ENCODE results near the gene EIF4A3.

Gene EIF4A3

GRCh38 chr17:80142929-80143328 lies 4.0 kb downstream of the EIF4A3 start:
- no peak for DNase-seq (ENCODE audit: low read depth)
- H3K4me3 ChIP-seq (ENCODE audit: control insufficient read depth, low read depth, low read length), result no peak overlapping the region
- TF ChIP-seq CTCF (IDR thresholded peaks at IDR 0.05; ENCODE audit: control insufficient read depth, insufficient read depth, low read depth, low read length, missing control alignments), result no peak

DNA sequence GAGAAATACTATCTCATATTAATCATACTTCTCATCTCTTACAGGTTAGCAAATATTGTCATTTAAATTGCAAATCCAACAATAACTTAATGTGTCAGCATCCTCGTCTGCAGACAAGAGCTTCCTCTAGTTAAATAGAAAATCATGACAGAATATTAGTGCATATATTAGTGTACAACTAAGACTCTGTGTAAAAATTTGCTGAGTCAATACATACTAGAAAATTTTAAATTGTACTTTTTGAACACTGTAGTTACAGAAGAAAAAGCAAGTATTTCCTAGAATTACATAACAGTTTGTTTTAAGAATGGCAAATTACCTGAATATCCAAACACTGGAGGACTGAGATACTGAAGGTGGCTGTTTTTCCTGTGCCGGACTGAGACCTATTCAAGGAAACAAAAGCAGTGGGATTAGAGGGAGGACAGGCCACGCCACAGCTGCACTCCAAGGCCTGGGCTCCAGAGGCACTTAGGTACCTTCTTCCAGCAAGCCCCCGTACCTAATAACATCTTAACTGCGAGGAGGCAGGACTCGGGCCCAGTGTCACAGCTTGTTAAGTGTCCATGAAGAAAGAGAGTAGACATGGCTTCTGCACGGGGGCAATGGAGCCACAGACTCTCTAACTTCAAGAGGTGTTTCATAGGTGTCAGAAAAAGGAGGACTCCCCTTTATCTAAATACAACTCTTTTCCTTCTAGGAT lies 5.3 kb downstream of the EIF4A3 start:
- no peak for DNase-seq (ENCODE audit: low read depth)
- no peak for TF ChIP-seq CTCF (IDR thresholded peaks at IDR 0.05; ENCODE audit: control insufficient read depth, insufficient read depth, low read depth, low read length, missing control alignments)
- H3K4me3 ChIP-seq (ENCODE audit: control insufficient read depth, low read depth, low read length), result no peak overlapping the region

GRCh38 chr17:80138856-80139426 lies 8.0 kb downstream of the EIF4A3 start:
- DNase-seq (ENCODE audit: low read depth), result no peak
- no peak for TF ChIP-seq CTCF (IDR thresholded peaks at IDR 0.05; ENCODE audit: control insufficient read depth, insufficient read depth, low read depth, low read length, missing control alignments)
- H3K4me3 ChIP-seq (ENCODE audit: control insufficient read depth, low read depth, low read length), result no peak overlapping the region

GRCh38 chr17:80137131-80137530 lies 9.8 kb downstream of the EIF4A3 start:
- no peak overlapping the region for H3K4me3 ChIP-seq (ENCODE audit: control insufficient read depth, low read depth, low read length)
- DNase-seq (ENCODE audit: low read depth), result no peak
- TF ChIP-seq CTCF (IDR thresholded peaks at IDR 0.05; ENCODE audit: control insufficient read depth, insufficient read depth, low read depth, low read length, missing control alignments), result no peak

GRCh38 chr17:80133626-80133970 lies 13.3 kb downstream of the EIF4A3 start:
- H3K4me3 ChIP-seq (ENCODE audit: control insufficient read depth, low read depth, low read length), result no peak overlapping the region
- no peak for TF ChIP-seq CTCF (IDR thresholded peaks at IDR 0.05; ENCODE audit: control insufficient read depth, insufficient read depth, low read depth, low read length, missing control alignments)
- DNase-seq (ENCODE audit: low read depth), result no peak

DNA sequence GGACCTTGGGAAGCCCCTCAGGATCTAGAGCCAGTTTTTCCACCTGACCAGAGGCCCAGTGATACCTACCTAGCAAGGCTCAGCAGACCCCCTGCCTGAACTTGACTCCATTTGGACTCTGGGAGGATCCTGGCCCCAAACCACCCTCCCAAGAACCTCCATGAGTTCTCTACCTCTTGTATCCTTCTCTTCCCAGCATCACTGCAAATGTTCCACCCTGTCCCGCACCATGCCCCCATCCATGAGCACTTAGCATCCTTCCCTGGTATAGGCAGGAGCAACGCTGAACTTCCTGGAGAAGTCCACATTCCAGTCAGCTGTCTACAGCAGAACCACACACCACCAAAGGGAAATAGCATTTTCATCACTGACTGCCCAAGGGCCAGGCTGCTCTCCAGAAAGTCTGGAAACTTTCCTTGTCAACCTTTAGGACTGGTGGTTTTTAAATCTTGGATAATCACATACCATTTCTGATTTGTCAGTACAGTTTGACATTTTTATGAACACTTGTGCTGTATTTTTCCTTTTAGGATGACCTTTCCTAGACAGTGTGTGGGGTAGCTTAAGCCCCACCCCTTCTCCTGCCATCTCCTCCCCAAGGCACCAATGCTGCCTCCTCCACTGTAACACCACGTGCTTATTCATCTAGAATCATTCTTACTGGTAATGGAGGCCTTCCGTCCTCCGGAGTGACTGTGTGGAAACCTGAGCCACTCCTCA lies 13.9 kb downstream of the EIF4A3 start:
- no peak for DNase-seq (ENCODE audit: low read depth)
- no peak for TF ChIP-seq CTCF (IDR thresholded peaks at IDR 0.05; ENCODE audit: control insufficient read depth, insufficient read depth, low read depth, low read length, missing control alignments)
- H3K4me3 ChIP-seq (ENCODE audit: control insufficient read depth, low read depth, low read length), result no peak overlapping the region

Data from AG09309 (cell line).